HG02623 (cell line): Measurements from ENCODE around the gene BLOC1S3.

Experiments used
- ATAC-seq: cut with Tn5 transposase; IDR thresholded peaks from one replicate; pipeline ENCODE4 v1.9.1; 2021; ENCODE audit warnings: moderate library complexity; ENCODE audit not compliant: unreplicated experiment

The BLOC1S3 gene

GRCh38 chr19:45178262-45179071 lies at the start of gene BLOC1S3:
Gene BLOC1S3 (plus strand): TSS chr19:45178784. CDS start chr19:45179297, 513 bp downstream.
- ATAC-seq, result peak; percentile 76

GRCh38 chr19:45128806-45129205 lies 49.8 kb upstream of the BLOC1S3 start:
- no peak for ATAC-seq

GRCh38 chr19:45130236-45130635 lies 48.3 kb upstream of the BLOC1S3 start:
- no peak for ATAC-seq

- no peak for ATAC-seq
Observed at GRCh38 chr19:45130888-45131615, 47.5 kb upstream of the BLOC1S3 start.

GRCh38 chr19:45133661-45134060 lies 44.9 kb upstream of the BLOC1S3 start:
- ATAC-seq, result no peak

- no peak for ATAC-seq
Observed at GRCh38 chr19:45135176-45135885, 43.3 kb upstream of the BLOC1S3 start.

- ATAC-seq, result no peak
Observed at GRCh38 chr19:45136507-45137178, 41.9 kb upstream of the BLOC1S3 start.

- peak; percentile 63 for ATAC-seq
Observed at GRCh38 chr19:45137179-45137761, 41.3 kb upstream of the BLOC1S3 start.

- ATAC-seq, result no peak
Observed at GRCh38 chr19:45138303-45138751, 40.3 kb upstream of the BLOC1S3 start.

- no peak for ATAC-seq
Observed at GRCh38 chr19:45139286-45140143, 39.1 kb upstream of the BLOC1S3 start.

- ATAC-seq, result no peak
Observed at GRCh38 chr19:45140144-45140503, 38.5 kb upstream of the BLOC1S3 start.

GRCh38 chr19:45140533-45140932 lies 38.1 kb upstream of the BLOC1S3 start:
- no peak for ATAC-seq

GRCh38 chr19:45141203-45141900 lies 37.2 kb upstream of the BLOC1S3 start:
- ATAC-seq, result no peak

GRCh38 chr19:45142016-45142725 lies 36.4 kb upstream of the BLOC1S3 start:
- ATAC-seq, result no peak

GRCh38 chr19:45142726-45143110 lies 35.9 kb upstream of the BLOC1S3 start:
- no peak for ATAC-seq

- ATAC-seq, result no peak
Observed at GRCh38 chr19:45144431-45145269, 33.9 kb upstream of the BLOC1S3 start.
